H1 (cell line): ENCODE measurements around the gene STAMBP. TPM values are rescaled to one million over a fixed set of nuclear protein-coding genes. Genes with fewer than 3 reads are reported as not detected.

Source experiments
- CTCF ChIA-PET: fragments of 300-600 bp; sonication (Branson Sonifier 250); formaldehyde crosslinking; loops from one replicate; lab custom pipeline; 2021; ENCODE audit not compliant: partially characterized antibody; lab: Charles Lee
- POLR2A ChIA-PET: fragments of 300-600 bp; sonication (Branson Sonifier 250); formaldehyde crosslinking; loops from one replicate; lab custom pipeline; 2021; ENCODE audit warnings: inconsistent platforms; ENCODE audit not compliant: partially characterized antibody; lab: Charles Lee
- DNase-seq, 2 experiments: peaks; one replicate each; pipeline versions ENCODE4 v3.0.0 to v3.0.0-alpha.2; 2010 to 2022; ENCODE audit warnings: low spot score in 2 of 2, low read depth in 1 of 2, mixed read lengths in 1 of 2
- FAIRE-seq: peaks from 2 replicates; lab custom pipeline; 2011; peaks lifted over from hg19 to GRCh38; lab: Jason Lieb, UNC
- H2AFZ ChIP-seq: 2 replicates; pipeline ENCODE4 v1.8.1; 2012; ENCODE audit warnings: low read length, inconsistent platforms
- H2AK5ac ChIP-seq: 2 replicates; pipeline ENCODE4 v1.6.1; 2013; ENCODE audit warnings: low read depth, low read length
- H2BK120ac ChIP-seq: replicated peaks from 2 replicates; pipeline ENCODE3; 2013; ENCODE audit warnings: low read depth, low read length, inconsistent platforms
- H2BK12ac ChIP-seq: 2 replicates; pipeline ENCODE4 v1.6.1; 2013; ENCODE audit warnings: low read depth, low read length
- H2BK15ac ChIP-seq: 2 replicates; pipeline ENCODE4 v1.6.1; 2013; ENCODE audit warnings: low read length
- H2BK20ac ChIP-seq: 2 replicates; pipeline ENCODE4 v1.6.1; 2013; ENCODE audit warnings: low read length
- H2BK5ac ChIP-seq: 2 replicates; pipeline ENCODE4 v1.6.1; 2013; ENCODE audit warnings: low read depth, low read length
- H3K14ac ChIP-seq: 2 replicates; pipeline ENCODE4 v1.6.1; 2013; ENCODE audit warnings: inconsistent platforms; ENCODE audit not compliant: insufficient read length
- H3K18ac ChIP-seq: 2 replicates; pipeline ENCODE4 v1.6.1; 2013; ENCODE audit warnings: low read length; ENCODE audit errors: extremely low read depth
- H3K23ac ChIP-seq: 2 replicates; pipeline ENCODE4 v1.6.1; 2013; ENCODE audit warnings: inconsistent platforms; ENCODE audit not compliant: insufficient read length
- H3K23me2 ChIP-seq: 2 replicates; pipeline ENCODE4 v1.6.1; 2013; ENCODE audit warnings: low read depth, low read length
- H3K27ac ChIP-seq: 2 replicates; pipeline ENCODE4 v1.6.1; 2011; ENCODE audit warnings: low read depth, low read length, inconsistent platforms
- H3K27me3 ChIP-seq, 4 experiments: replicated peaks in 1 of 4; 1 replicate in 1 of 4; 2 replicates in 3 of 4; pipeline versions ENCODE4 v1.6.1 to v1.8.1; 2011 to 2013; ENCODE audit warnings: low read length in 3 of 4, mild to moderate bottlenecking in 3 of 4, inconsistent platforms in 2 of 4, mixed read lengths in 2 of 4, moderate library complexity in 1 of 4; ENCODE audit not compliant: control insufficient read depth in 3 of 4, insufficient read depth in 3 of 4; ENCODE audit errors: extremely low read depth in 1 of 4
- H3K36me3 ChIP-seq, 4 experiments: 2 replicates each; pipeline versions ENCODE4 v1.6.1 to v1.8.1; 2011 to 2013; ENCODE audit warnings: mild to moderate bottlenecking in 4 of 4, low read length in 3 of 4, moderate library complexity in 2 of 4, control low read depth in 1 of 4, inconsistent platforms in 1 of 4; ENCODE audit not compliant: insufficient read depth in 4 of 4, control insufficient read depth in 2 of 4
- H3K4ac ChIP-seq: replicated peaks from 2 replicates; pipeline ENCODE3; 2013; ENCODE audit warnings: low read length, low read depth, mixed read lengths, inconsistent platforms; ENCODE audit not compliant: insufficient read length
- H3K4me1 ChIP-seq, 4 experiments: replicated peaks in 1 of 4; 1 replicate in 1 of 4; 2 replicates in 3 of 4; pipeline versions ENCODE4 v1.6.1 to v1.8.1; 2011 to 2013; ENCODE audit warnings: low read length in 3 of 4, inconsistent platforms in 2 of 4, mixed read lengths in 1 of 4; ENCODE audit not compliant: insufficient read depth in 4 of 4, control insufficient read depth in 3 of 4
- H3K4me2 ChIP-seq, 2 experiments: 2 replicates each; pipeline versions ENCODE4 v1.6.1 to v1.8.1; 2011 to 2013; ENCODE audit warnings: low read depth in 2 of 2, low read length in 2 of 2, control low read depth in 1 of 2, inconsistent platforms in 1 of 2, mild to moderate bottlenecking in 1 of 2; ENCODE audit not compliant: insufficient read depth in 1 of 2
- H3K4me3 ChIP-seq, 4 experiments: fragments of 200-600, 300-600 bp in 1 of 4; sonication (generic), shearing (Covaris generic), sonication (Bioruptor Twin) in 1 of 4; 2 replicates each; pipeline versions ENCODE4 v1.5.1 to v1.8.1; 2011 to 2016; ENCODE audit warnings: low read length in 4 of 4, low read depth in 3 of 4, control low read depth in 2 of 4, inconsistent platforms in 2 of 4, mild to moderate bottlenecking in 2 of 4, mixed read lengths in 1 of 4, moderate library complexity in 1 of 4; ENCODE audit not compliant: insufficient read depth in 2 of 4; ENCODE audit errors: extremely low read depth in 1 of 4
- H3K56ac ChIP-seq: replicated peaks from 2 replicates; pipeline ENCODE3; 2013; ENCODE audit warnings: low read depth, mild to moderate bottlenecking, mixed read lengths, low read length, inconsistent platforms; ENCODE audit not compliant: insufficient read length
- H3K79me1 ChIP-seq: 2 replicates; pipeline ENCODE4 v1.6.1; 2013; ENCODE audit warnings: low read depth, low read length, control low read depth
- H3K79me2 ChIP-seq, 2 experiments: 2 replicates each; pipeline versions ENCODE4 v1.6.1 to v1.8.1; 2012 to 2013; ENCODE audit warnings: low read length in 2 of 2, mild to moderate bottlenecking in 2 of 2, inconsistent platforms in 1 of 2; ENCODE audit not compliant: insufficient read depth in 2 of 2, control insufficient read depth in 1 of 2
- H3K9ac ChIP-seq, 4 experiments: replicated peaks in 1 of 4; 1 replicate in 1 of 4; 2 replicates in 3 of 4; pipeline versions ENCODE4 v1.6.1 to v1.8.1; 2011 to 2013; ENCODE audit warnings: low read depth in 3 of 4, low read length in 3 of 4, control low read depth in 2 of 4, mild to moderate bottlenecking in 2 of 4, moderate library complexity in 2 of 4, inconsistent platforms in 1 of 4; ENCODE audit errors: extremely low read depth in 1 of 4
- H3K9me3 ChIP-seq, 2 experiments: 2 replicates each; pipeline versions ENCODE4 v1.6.1 to v1.8.1; 2012 to 2013; ENCODE audit warnings: mild to moderate bottlenecking in 2 of 2, moderate library complexity in 2 of 2, control low read depth in 1 of 2, inconsistent platforms in 1 of 2, low read depth in 1 of 2, low read length in 1 of 2, mixed read lengths in 1 of 2; ENCODE audit not compliant: insufficient read depth in 2 of 2
- H4K20me1 ChIP-seq, 2 experiments: replicated peaks in 1 of 2; 2 replicates each; pipeline versions ENCODE3 to v1.8.1; 2011 to 2013; ENCODE audit warnings: inconsistent platforms in 2 of 2, low read length in 2 of 2, mild to moderate bottlenecking in 1 of 2; ENCODE audit not compliant: insufficient read depth in 2 of 2, control insufficient read depth in 1 of 2
- H4K5ac ChIP-seq: 2 replicates; pipeline ENCODE4 v1.6.1; 2013; ENCODE audit warnings: low read length, low read depth, mixed read lengths, inconsistent platforms; ENCODE audit not compliant: insufficient read length
- H4K8ac ChIP-seq: 2 replicates; pipeline ENCODE4 v1.8.0; 2013; ENCODE audit warnings: mild to moderate bottlenecking, moderate library complexity, low read length, inconsistent platforms; ENCODE audit not compliant: insufficient read depth; ENCODE audit errors: extremely low read depth
- H4K91ac ChIP-seq: replicated peaks from 2 replicates; pipeline ENCODE3; 2013; ENCODE audit warnings: low read length, mixed read lengths, inconsistent platforms; ENCODE audit not compliant: insufficient read length
- CTCF ChIP-seq, 3 experiments: IDR thresholded peaks; 1 replicate in 2 of 3; 2 replicates in 1 of 3; pipeline versions ENCODE4 v1.5.1 to v1.6.1; 2011; ENCODE audit warnings: low read length in 3 of 3, mild to moderate bottlenecking in 3 of 3, inconsistent platforms in 2 of 3, low read depth in 1 of 3, moderate library complexity in 1 of 3; ENCODE audit not compliant: insufficient read depth in 1 of 3; ENCODE audit errors: control extremely low read depth in 1 of 3
- RAD21 ChIP-seq, 2 experiments: IDR thresholded peaks in 1 of 2; conservative IDR thresholded peaks in 1 of 2; 2 replicates each; pipeline ENCODE4 v1.6.1; 2011; ENCODE audit warnings: low read depth in 2 of 2, low read length in 2 of 2, improper control_type of control experiment in 1 of 2, inconsistent platforms in 1 of 2, mild to moderate bottlenecking in 1 of 2, moderate library complexity in 1 of 2
- WGBS, 2 experiments: shearing (Covaris generic) in 1 of 2; methylation state at CpG; one replicate each; pipeline versions ENCODE4 v1.1.6 to v1.1.7; 2013 to 2015; ENCODE audit warnings: low lambda C conversion rate in 2 of 2, mixed read lengths in 2 of 2, inconsistent platforms in 1 of 2, low coverage in 1 of 2, missing lambda C conversion rate in 1 of 2; ENCODE audit not compliant: insufficient replicate concordance in 2 of 2, insufficient coverage in 1 of 2, insufficient read length in 1 of 2; ENCODE audit errors: extremely low coverage in 1 of 2, missing lambda C conversion rate in 1 of 2; 5-methylcytosine and 5-hydroxymethylcytosine counted together
- polyA plus RNA-seq, 7 experiments: library from polyadenylated mRNA; depleted of rRNA in 3 of 7; stranded (reverse) in 5 of 7; unstranded in 2 of 7; fragments of >200 nt in 5 of 7; fragments of 200-250 nt in 2 of 7; gene quantifications; 1 replicate in 5 of 7; 2 replicates in 1 of 7; 4 replicates in 1 of 7; pipeline versions ENCODE4 v1.2.1 to v1.2.3, GENCODE V29; 2011 to 2013; ENCODE audit warnings: missing spikeins in 2 of 7, mixed read lengths in 2 of 7
- total RNA-seq: library from RNA; stranded (reverse); fragmentation: NEBNext Ultra II Directional; extraction: Animal tissue kit (Norgen Biotek cat#: 25700); gene quantifications from 2 replicates; pipeline ENCODE4 v1.2.1, GENCODE V29; 2021

The STAMBP gene
- total and polyA plus RNA-seq, 2 of the 8 experiments (the other 6 are each of a cell fraction or from before 2014, with no cell fraction given): 35.8 to 49.7 TPM

DNA sequence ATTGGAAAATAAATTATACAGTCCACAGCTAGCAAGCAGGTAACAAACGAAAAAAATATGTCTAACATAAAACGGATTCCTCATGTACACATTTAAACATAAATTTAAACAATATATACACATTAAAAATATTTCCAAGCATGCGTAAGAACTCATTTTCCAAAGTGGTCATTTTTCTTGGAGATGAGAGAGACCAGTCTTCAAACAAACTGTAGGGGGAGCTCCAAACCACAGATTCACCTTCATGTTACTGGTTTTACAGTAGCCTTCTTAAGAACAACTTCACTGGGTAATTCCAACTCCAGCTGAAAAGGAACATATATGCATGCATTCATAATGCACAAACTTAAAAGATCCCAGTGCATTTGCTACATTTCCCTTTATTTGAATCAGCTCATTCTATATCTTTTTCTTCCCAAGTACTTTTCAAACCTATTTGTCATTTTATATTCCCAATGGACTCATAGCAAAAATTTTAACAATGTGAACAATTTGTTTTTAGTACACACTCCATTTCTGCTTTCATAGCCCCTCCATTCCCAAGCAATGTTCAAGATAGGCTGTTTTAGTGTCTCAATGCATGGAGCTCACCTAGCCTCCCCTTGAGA is 4.7 kb upstream of the STAMBP start:
- H3K4me2 ChIP-seq: no peak overlapping the region
- H3K9ac ChIP-seq: no peak overlapping the region
- no peak overlapping the region for H2AFZ ChIP-seq
- H2AK5ac ChIP-seq: no peak overlapping the region
- no peaks in the 10 kb centered on the region for H3K79me1 ChIP-seq
- H2BK12ac ChIP-seq: no peak overlapping the region
- no peaks in the 10 kb centered on the region for H3K9me3 ChIP-seq
- no peak overlapping the region for H3K23ac ChIP-seq
- DNase-seq: no peak
- peaks cover 0 to 2% (median 0%) of the 10 kb centered on the region in 4 experiments; a peak in 1 of 7 replicates for H3K4me1 ChIP-seq
- ChIA-PET CTCF (interaction anchor here (0.6 to 4.8 kb wide), 27 partner anchors 8 to 501 kb away, joined by 3 to 31 read pairs (median 4); partner anchors contain the start of genes ACTG2 and BOLA3), POLR2A (interaction anchor here (1.6 kb wide), 1 partner anchor 8 kb away, joined by 4 read pairs; no protein-coding TSS in a partner anchor)
- H3K4ac ChIP-seq: no peak overlapping the region
- no peak overlapping the region for H2BK15ac ChIP-seq
- H3K14ac ChIP-seq: no peak overlapping the region
- FAIRE-seq: no peak
- H2BK5ac ChIP-seq: no peak overlapping the region
- no peaks in the 10 kb centered on the region for H3K36me3 ChIP-seq
- H2BK120ac ChIP-seq: no peak overlapping the region
- 30% methylated on average over 3 of the region's 3 CpGs; no CpG with 5 or more reads in 1 of the 2 experiments for WGBS, 2 experiments
- H3K79me2 ChIP-seq: no peaks in the 10 kb centered on the region
- no peak overlapping the region for H3K27ac ChIP-seq
- H4K5ac ChIP-seq: no peak overlapping the region
- no peak overlapping the region for H4K91ac ChIP-seq
- no peak overlapping the region for H3K4me3 ChIP-seq
- no peak overlapping the region for H2BK20ac ChIP-seq
- no peak overlapping the region for H3K18ac ChIP-seq
- H3K27me3 ChIP-seq: peaks cover 0 to 7% (median 2%) of the 10 kb centered on the region in 4 experiments; a peak in 4 of 7 replicates
- no peak overlapping the region for H3K56ac ChIP-seq
- peaks cover under 1% of the 10 kb centered on the region; the same call in 1 of the 2 replicates for H3K23me2 ChIP-seq
- H4K20me1 ChIP-seq: no peaks in the 10 kb centered on the region
- H4K8ac ChIP-seq: no peak overlapping the region
- TF ChIP-seq RAD21 (IDR thresholded peaks at IDR 0.05 in 1 of 2, conservative IDR thresholded peaks at IDR 0.05 in 1 of 2; ENCODE audit: low read depth in 2 of 2, low read length in 2 of 2): peak; percentile 77 to 81
- peak in 2 of 3 experiments; percentile 58 to 71; a peak in 3 of 4 replicates for TF ChIP-seq CTCF (IDR thresholded peaks at IDR 0.05; ENCODE audit: control extremely low read depth in 1 of 3, insufficient read depth in 1 of 3, low read depth in 1 of 3, low read length in 3 of 3)
